HepG2 (cell line): ENCODE results near the gene DGAT2. TPM values are rescaled to one million over a fixed set of nuclear protein-coding genes. Genes with fewer than 3 reads are reported as not detected.

ENCODE experiments used
- AFF4 ChIP-seq: sonication (generic); formaldehyde crosslinking; IDR thresholded peaks from 2 replicates; pipeline ENCODE4 v1.4.0; 2020; ENCODE audit warnings: missing genetic modification reagents
- EZH2 ChIP-seq: conservative IDR thresholded peaks from 2 replicates; pipeline ENCODE4 v1.6.1; 2012; ENCODE audit warnings: mild to moderate bottlenecking, low read depth, low read length, moderate library complexity
- HMG20A ChIP-seq: IDR thresholded peaks from 2 replicates; pipeline ENCODE4 v1.6.1; 2016; ENCODE audit warnings: borderline replicate concordance
- KAT7 ChIP-seq: IDR thresholded peaks from 2 replicates; pipeline ENCODE4 v1.6.1; 2018; ENCODE audit warnings: borderline replicate concordance, missing compliant biosample characterization
- MATR3 ChIP-seq: sonication (generic); formaldehyde crosslinking; IDR thresholded peaks from 2 replicates; pipeline ENCODE4 v1.4.0; 2020; ENCODE audit warnings: missing genetic modification reagents
- MEF2D ChIP-seq: sonication (generic); formaldehyde crosslinking; IDR thresholded peaks from 2 replicates; pipeline ENCODE4 v1.5.1; 2020; ENCODE audit warnings: mild to moderate bottlenecking, missing genetic modification reagents
- MEIS2 ChIP-seq: sonication (generic); formaldehyde crosslinking; IDR thresholded peaks from 2 replicates; pipeline ENCODE4 v1.9.0; 2021; ENCODE audit warnings: mild to moderate bottlenecking, missing genetic modification reagents
- MXD4 ChIP-seq: IDR thresholded peaks from 2 replicates; pipeline ENCODE4 v1.6.1; 2016; ENCODE audit warnings: mild to moderate bottlenecking, missing biosample characterization, missing genetic modification reagents
- MZF1 ChIP-seq: sonication (generic); formaldehyde crosslinking; IDR thresholded peaks from 2 replicates; pipeline ENCODE4 v1.8.1; 2023; ENCODE audit warnings: mild to moderate bottlenecking, missing genetic modification reagents, borderline replicate concordance
- NCOR1 ChIP-seq: fragments of 200-600 bp; sonication (generic); IDR thresholded peaks from 2 replicates; pipeline ENCODE4 v1.7.0; 2017; ENCODE audit warnings: antibody characterized with exemption, low read length, borderline replicate concordance
- PAF1 ChIP-seq: IDR thresholded peaks from 2 replicates; pipeline ENCODE4 v1.6.1; 2016; ENCODE audit warnings: missing genetic modification reagents, missing compliant biosample characterization
- PCBP1 ChIP-seq: fragments of 200-400 bp; formaldehyde crosslinking; IDR thresholded peaks from 2 replicates; pipeline ENCODE4 v1.6.1; 2017; ENCODE audit warnings: mild to moderate bottlenecking, low read depth, low read length, borderline replicate concordance
- RBM39 ChIP-seq: fragments of 200-400 bp; formaldehyde crosslinking; IDR thresholded peaks from one replicate; pipeline ENCODE4 v1.6.1; 2018; ENCODE audit warnings: antibody characterized with exemption, mild to moderate bottlenecking, low read depth, low read length; ENCODE audit not compliant: poor library complexity, severe bottlenecking
- REPIN1 ChIP-seq: sonication (generic); formaldehyde crosslinking; IDR thresholded peaks from 2 replicates; pipeline ENCODE4 v1.8.0; 2022; ENCODE audit warnings: missing genetic modification reagents, low read depth, mild to moderate bottlenecking, borderline replicate concordance
- SALL1 ChIP-seq: sonication (generic); formaldehyde crosslinking; IDR thresholded peaks from 2 replicates; pipeline ENCODE4 v1.8.0; 2022; ENCODE audit warnings: mild to moderate bottlenecking, missing genetic modification reagents
- SP5 ChIP-seq: IDR thresholded peaks from 2 replicates; pipeline ENCODE4 v1.6.1; 2016; ENCODE audit warnings: low read depth, borderline replicate concordance
- TAF1 ChIP-seq: sonication (generic); formaldehyde crosslinking; IDR thresholded peaks from 2 replicates; pipeline ENCODE4 v1.4.0; 2020; ENCODE audit warnings: missing genetic modification reagents
- TP53 ChIP-seq: sonication (generic); formaldehyde crosslinking; conservative IDR thresholded peaks from 2 replicates; pipeline ENCODE4 v1.4.0; 2020; ENCODE audit warnings: missing genetic modification reagents
- ZHX1 ChIP-seq: sonication (generic); formaldehyde crosslinking; IDR thresholded peaks from 2 replicates; pipeline ENCODE4 v1.8.1; 2022; ENCODE audit warnings: low read depth, mild to moderate bottlenecking, missing genetic modification reagents
- ZMYM3 ChIP-seq: sonication (generic); formaldehyde crosslinking; IDR thresholded peaks from 2 replicates; pipeline ENCODE4 v1.5.1; 2020; ENCODE audit warnings: mild to moderate bottlenecking, missing genetic modification reagents
- ZNF232 ChIP-seq: sonication (generic); formaldehyde crosslinking; IDR thresholded peaks from 2 replicates; pipeline ENCODE4 v1.4.0; 2020; ENCODE audit warnings: missing genetic modification reagents, borderline replicate concordance
- ZNF253 ChIP-seq: sonication (generic); formaldehyde crosslinking; IDR thresholded peaks from 2 replicates; pipeline ENCODE4 v1.8.0; 2022; ENCODE audit warnings: mild to moderate bottlenecking, missing genetic modification reagents, borderline replicate concordance
- ZNF274 ChIP-seq: sonication (generic); formaldehyde crosslinking; IDR thresholded peaks from 2 replicates; pipeline ENCODE4 v1.5.1; 2020; ENCODE audit warnings: mild to moderate bottlenecking, missing genetic modification reagents
- ZNF660 ChIP-seq: sonication (generic); formaldehyde crosslinking; IDR thresholded peaks from 2 replicates; pipeline ENCODE4 v1.5.1; 2020; ENCODE audit warnings: mild to moderate bottlenecking, low read depth, missing genetic modification reagents, borderline replicate concordance
- ZNF883 ChIP-seq: sonication (generic); formaldehyde crosslinking; IDR thresholded peaks from 2 replicates; pipeline ENCODE4 v1.5.1; 2020; ENCODE audit warnings: mild to moderate bottlenecking, missing genetic modification reagents; ENCODE audit errors: not compliant biosample characterization
- polyA plus RNA-seq, 8 experiments: library from polyadenylated mRNA; depleted of rRNA in 3 of 8; stranded (reverse) in 7 of 8; unstranded in 1 of 8; fragments of >200 nt; fragmentation: Illumina TruSeq in 4 of 8; extraction: Trizol in 4 of 8; gene quantifications; 2 replicates each; pipeline versions ENCODE4 v1.2.1 to v1.2.3, GENCODE V29; 2011 to 2016; ENCODE audit warnings: low read depth in 4 of 8, missing spikeins in 1 of 8, mixed read lengths in 1 of 8; ENCODE audit not compliant: insufficient read depth in 1 of 8
- total RNA-seq, 5 experiments: library from RNA; depleted of rRNA; stranded (reverse); fragments of >200 nt; fragmentation: Illumina TruSeq; extraction: Trizol; gene quantifications; 2 replicates each; pipeline ENCODE4 v1.2.3, GENCODE V29; 2016; ENCODE audit warnings: low read depth in 1 of 5

DGAT2 gene
- total and polyA plus RNA-seq, 2 of the 13 experiments (the other 11 are each of a cell fraction or from before 2014, with no cell fraction given) = 39.0 to 65.6 TPM

- TF ChIP-seq ZHX1 (CRISPR knock-in tag) (no peak), PAF1 (CRISPR knock-in tag) (no peak), NCOR1 (peak; percentile 79), KAT7 (CRISPR knock-in tag) (no peak), ZNF883 (CRISPR knock-in tag) (no peak), AFF4 (CRISPR knock-in tag) (no peak), PCBP1 (no peak), MEIS2 (no peak), MZF1 (CRISPR knock-in tag) (no peak), REPIN1 (CRISPR knock-in tag) (peak; percentile 68; the same call in 1 of the 2 replicates), TP53 (CRISPR knock-in tag) (no peak), HMG20A (CRISPR knock-in tag) (peak; percentile 84), SALL1 (no peak; the same call in 1 of the 2 replicates), SP5 (CRISPR knock-in tag) (peak; percentile 59; the same call in 1 of the 2 replicates), MEF2D (no peak), ZNF660 (CRISPR knock-in tag) (no peak), ZMYM3 (no peak), ZNF274 (CRISPR knock-in tag) (no peak), ZNF232 (CRISPR knock-in tag) (no peak), ZNF253 (CRISPR knock-in tag) (no peak), MXD4 (CRISPR knock-in tag) (no peak), EZH2 (no peak), TAF1 (CRISPR knock-in tag) (no peak), RBM39 (no peak), MATR3 (CRISPR knock-in tag) (no peak)
Observed at GRCh38 chr11:75784085-75784478, 15.5 kb downstream of the DGAT2 start (continued).
